GM18951 (cell line): Measurements from ENCODE around the gene KCNE3.

Experiments used
- POLR2A ChIP-seq: IDR thresholded peaks from 4 replicates; pipeline ENCODE4 v1.6.1; 2011; ENCODE audit warnings: mild to moderate bottlenecking; ENCODE audit not compliant: insufficient read length, insufficient read depth; ENCODE audit errors: extremely low read depth
- in situ Hi-C: fragments of 300-500 bp; cut with MboI; formaldehyde crosslinking; loops from one replicate; pipeline ENCODE4 v1.12.0; 2022; ENCODE audit warnings: low sequenced_read_pairs, mixed read lengths, inconsistent platforms; ENCODE audit not compliant: unreplicated experiment

KCNE3 gene

GRCh38 chr11:74464746-74465145, 2.6 kb downstream of the KCNE3 start:
- TF ChIP-seq POLR2A: no peak
- in situ Hi-C loops: no loop called here

GRCh38 chr11:74463216-74463615, 4.1 kb downstream of the KCNE3 start:
- in situ Hi-C loops: no loop called here
- no peak for TF ChIP-seq POLR2A

GRCh38 chr11:74462631-74463030, 4.7 kb downstream of the KCNE3 start:
- in situ Hi-C loops: no loop called here

GRCh38 chr11:74462009-74462408, 5.3 kb downstream of the KCNE3 start:
- no peak for TF ChIP-seq POLR2A
- in situ Hi-C loops: no loop called here

More at GRCh38 chr11:74462631-74463030, 4.7 kb downstream of the KCNE3 start:
- TF ChIP-seq POLR2A: no peak

- TF ChIP-seq POLR2A: no peak
- in situ Hi-C loops: no loop called here
These were observed 6.7 kb downstream of the KCNE3 start for GRCh38 chr11:74460481-74461154.

- in situ Hi-C loops: no loop called here
- TF ChIP-seq POLR2A: no peak
These were observed 7.3 kb downstream of the KCNE3 start for GRCh38 chr11:74460065-74460464.

GRCh38 chr11:74459584-74459983, 7.8 kb downstream of the KCNE3 start:
- no peak for TF ChIP-seq POLR2A
- in situ Hi-C loops: loop anchor here (10.0 kb wide), 1 partner anchor 105 kb away; no protein-coding TSS in a partner anchor

GRCh38 chr11:74457356-74457755, 10.0 kb downstream of the KCNE3 start:
- TF ChIP-seq POLR2A: no peak

GRCh38 chr11:74453373-74453975, 13.9 kb downstream of the KCNE3 start:
- in situ Hi-C loops: loop anchor here (10.0 kb wide), 1 partner anchor 111 kb away; no protein-coding TSS in a partner anchor

More at GRCh38 chr11:74457356-74457755, 10.0 kb downstream of the KCNE3 start:
- in situ Hi-C loops: loop anchor here (10.0 kb wide), 1 partner anchor 107 kb away; no protein-coding TSS in a partner anchor

GRCh38 chr11:74452366-74452765, 15.0 kb downstream of the KCNE3 start:
- in situ Hi-C loops: loop anchor here (10.0 kb wide), 1 partner anchor 112 kb away; no protein-coding TSS in a partner anchor
- no peak for TF ChIP-seq POLR2A

More at GRCh38 chr11:74453373-74453975, 13.9 kb downstream of the KCNE3 start:
- TF ChIP-seq POLR2A: no peak

- TF ChIP-seq POLR2A: no peak
- in situ Hi-C loops: loop anchor here (10.0 kb wide), 1 partner anchor 114 kb away; no protein-coding TSS in a partner anchor
These were observed 17.0 kb downstream of the KCNE3 start for GRCh38 chr11:74450318-74450717.

- in situ Hi-C loops: no loop called here
- no peak for TF ChIP-seq POLR2A
These were observed 17.9 kb downstream of the KCNE3 start for GRCh38 chr11:74449369-74449931.

- in situ Hi-C loops: no loop called here
- TF ChIP-seq POLR2A: no peak
These were observed 19.6 kb downstream of the KCNE3 start for GRCh38 chr11:74447720-74448119.
